Stimulated activated naive CD4-positive, alpha-beta T cell treated with Interleukin-2 at 50 U/mL for 16 hours (primary cell): ENCODE measurements around the gene BHLHA15.

Source experiments
- DNase-seq: peaks from one replicate; lab custom pipeline; 2025; lab: John Stamatoyannopoulos, UW

The BHLHA15 gene

DNA sequence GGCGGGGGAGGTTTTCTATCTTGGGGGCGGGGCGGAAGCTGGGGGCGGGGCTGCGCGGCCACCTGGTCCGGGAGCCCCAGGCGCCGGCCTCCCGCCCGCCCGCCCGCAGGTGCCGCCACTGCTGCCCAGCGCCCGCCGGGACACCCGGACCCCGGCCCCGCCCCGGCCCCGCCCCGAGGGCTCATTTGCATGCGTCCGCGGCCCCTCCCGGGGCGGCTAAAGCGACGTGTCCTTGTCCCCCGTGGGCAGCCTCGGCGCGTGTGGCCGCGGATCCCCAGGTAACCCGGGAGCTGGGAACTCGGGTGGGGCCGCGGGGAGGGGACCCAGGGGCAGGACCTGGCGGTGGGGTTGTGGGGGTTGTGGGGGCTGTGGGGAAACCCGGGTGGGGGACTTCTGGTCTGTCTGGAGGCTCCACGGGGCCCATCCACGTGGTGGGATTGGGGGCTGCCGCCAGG lies at the start of gene BHLHA15:
Gene BHLHA15 (plus strand): TSS at position 219 of the 455 bp plus-strand sequence. CDS start 871 bp downstream, outside the sequence.
- peak; percentile 11 for DNase-seq

- no peak for DNase-seq
Measured at GRCh38 chr7:98162758-98163157, 48.5 kb upstream of the BHLHA15 start.

- no peak for DNase-seq
Measured at GRCh38 chr7:98163269-98163668, 48.0 kb upstream of the BHLHA15 start.

GRCh38 chr7:98163704-98164494 lies 47.3 kb upstream of the BHLHA15 start:
- no peak for DNase-seq

DNA sequence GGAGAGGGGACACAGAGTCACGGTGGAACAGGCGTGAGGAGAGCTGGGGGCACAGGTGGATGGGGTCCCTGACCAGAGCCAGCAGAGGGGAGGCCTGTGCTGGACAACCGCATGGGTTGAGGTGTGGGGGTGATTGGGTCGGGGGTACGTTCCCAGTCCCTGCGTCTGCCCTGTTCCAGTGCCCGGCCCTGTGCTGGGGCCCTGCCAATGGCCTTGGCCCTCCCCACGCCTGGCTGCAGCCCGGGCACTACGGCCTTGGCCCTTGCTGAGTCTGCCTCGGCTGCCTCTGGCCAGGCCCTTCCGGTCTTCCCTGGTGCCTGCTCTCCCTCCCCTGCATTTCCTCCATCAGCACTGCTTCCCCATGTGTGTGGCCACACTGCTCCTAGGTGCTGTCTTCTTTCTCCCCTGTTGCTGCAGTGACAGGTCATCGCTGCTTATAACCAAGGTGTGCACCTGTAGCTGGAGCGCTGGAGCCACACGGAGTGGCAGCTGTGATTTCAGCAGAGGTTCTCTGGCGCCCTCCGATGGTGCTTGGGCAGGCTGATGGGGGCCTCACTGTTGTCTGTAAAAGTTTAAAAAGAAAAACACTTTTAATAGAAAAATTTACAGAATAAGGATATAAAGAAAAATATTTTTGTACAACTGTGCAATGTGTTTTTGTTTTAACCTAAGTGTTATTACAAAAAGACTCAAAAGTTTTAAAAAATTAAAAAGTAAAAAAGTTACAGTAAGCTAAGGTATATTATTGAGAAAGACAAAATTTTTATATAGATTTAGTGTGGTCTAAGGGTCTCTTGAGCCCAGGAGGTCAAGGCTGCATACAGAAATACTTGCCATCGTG lies 45.2 kb upstream of the BHLHA15 start:
- peak; percentile 9 for DNase-seq

DNA sequence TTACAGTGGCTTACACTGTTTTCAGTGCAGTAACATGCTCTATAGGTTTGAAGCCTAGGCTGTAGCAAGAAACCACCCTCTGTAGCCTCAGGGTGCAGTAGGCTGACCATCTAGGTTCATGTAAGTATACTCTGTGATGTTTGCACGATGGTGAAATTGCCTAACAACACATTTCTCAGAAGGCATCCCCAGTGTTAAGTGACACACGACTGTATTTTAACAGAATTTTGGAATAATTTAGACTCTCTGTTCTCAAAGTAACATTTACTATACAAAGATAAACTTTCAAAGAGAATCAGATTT lies 44.6 kb upstream of the BHLHA15 start:
- DNase-seq: no peak

GRCh38 chr7:98167653-98168052 lies 43.6 kb upstream of the BHLHA15 start:
- no peak for DNase-seq

DNA sequence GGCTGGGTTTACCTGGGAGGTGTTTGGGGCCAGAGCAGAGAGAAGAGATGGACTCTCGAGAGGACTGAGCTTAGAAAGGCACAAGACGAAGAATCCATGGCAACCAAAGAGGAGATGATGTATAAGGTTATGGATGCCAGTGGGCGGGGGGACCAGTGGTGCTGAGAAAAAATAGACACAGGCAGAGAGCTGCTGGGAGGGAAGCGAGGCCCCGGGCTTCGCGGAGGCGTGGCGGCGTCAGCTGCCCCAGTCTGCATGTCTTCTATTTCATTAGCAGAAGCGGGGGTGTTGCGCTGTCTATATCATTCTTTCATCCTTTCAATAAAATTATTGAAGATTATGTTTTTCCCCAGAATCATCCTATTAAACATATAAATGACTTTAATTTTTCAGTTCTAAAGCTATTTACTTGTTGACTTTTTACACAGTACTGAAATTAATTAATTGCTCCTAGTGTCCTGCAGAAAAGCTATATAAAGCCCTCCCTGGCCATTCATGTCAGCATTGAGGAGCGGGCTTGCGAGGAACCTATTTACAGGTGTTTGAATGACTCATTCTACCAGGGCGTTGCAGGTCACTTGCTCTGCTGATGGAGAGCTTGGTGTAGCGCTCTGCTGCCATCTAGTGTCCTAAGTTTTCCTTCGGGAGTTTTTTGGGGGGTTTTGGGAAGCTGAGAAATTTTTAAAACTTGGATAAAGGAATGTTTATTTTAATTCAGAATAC lies 42.9 kb upstream of the BHLHA15 start:
- peak; percentile 65 for DNase-seq

DNA sequence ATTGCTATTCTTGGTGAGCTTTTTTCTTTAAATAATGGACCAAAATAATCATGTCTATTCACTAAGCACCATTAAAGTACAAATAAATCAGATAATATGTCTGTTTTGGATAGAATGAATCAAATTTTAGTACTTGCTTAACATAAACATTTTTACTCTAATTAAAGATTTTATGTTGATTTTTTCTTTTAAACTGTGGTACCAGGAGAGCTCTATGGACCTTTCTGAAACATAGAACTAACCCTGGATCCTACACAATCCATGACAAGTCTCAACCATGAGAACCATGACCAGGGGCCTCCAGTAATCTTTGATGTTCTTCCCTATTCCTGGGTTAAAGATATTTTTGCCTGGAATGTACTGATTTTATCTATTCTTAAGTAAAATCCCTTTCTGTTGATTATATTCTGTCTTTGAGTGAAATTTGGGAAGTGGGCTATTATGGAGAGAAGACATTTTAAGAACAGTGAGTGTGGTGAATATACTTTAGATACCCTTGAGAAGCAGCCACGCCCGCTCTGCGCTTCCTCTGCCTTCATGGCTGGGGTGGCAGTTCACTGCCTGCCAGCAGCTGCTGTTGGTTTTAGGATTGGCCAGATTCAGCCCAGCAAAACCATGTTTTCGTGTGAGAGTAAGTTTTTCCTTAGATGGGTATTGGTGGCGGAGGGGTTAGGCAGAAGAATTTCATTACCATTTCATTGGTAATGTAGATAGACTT lies 42.2 kb upstream of the BHLHA15 start:
- no peak for DNase-seq

DNA sequence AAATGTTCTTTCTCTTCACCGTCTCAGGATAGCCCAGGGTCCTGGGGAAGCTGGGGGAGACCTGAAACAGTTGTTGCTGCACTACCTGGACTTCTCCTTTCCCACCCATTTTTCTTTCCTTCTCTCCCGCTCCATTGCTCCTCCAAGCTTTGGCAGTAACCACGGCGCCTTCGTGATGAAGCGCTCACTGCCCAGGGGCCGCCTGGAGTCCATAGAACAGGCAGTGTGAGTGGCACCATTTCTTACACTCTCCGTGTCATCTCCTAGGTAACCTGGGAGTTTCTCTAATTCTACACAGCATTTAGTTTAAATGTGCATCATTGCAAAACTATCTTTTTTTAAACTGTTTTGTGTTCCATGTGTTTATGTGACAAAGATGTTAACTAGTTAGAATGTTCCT lies 40.3 kb upstream of the BHLHA15 start:
- no peak for DNase-seq

GRCh38 chr7:98171449-98171848 lies 39.8 kb upstream of the BHLHA15 start:
- DNase-seq: no peak

GRCh38 chr7:98174334-98175259 lies 36.6 kb upstream of the BHLHA15 start:
- no peak for DNase-seq

DNA sequence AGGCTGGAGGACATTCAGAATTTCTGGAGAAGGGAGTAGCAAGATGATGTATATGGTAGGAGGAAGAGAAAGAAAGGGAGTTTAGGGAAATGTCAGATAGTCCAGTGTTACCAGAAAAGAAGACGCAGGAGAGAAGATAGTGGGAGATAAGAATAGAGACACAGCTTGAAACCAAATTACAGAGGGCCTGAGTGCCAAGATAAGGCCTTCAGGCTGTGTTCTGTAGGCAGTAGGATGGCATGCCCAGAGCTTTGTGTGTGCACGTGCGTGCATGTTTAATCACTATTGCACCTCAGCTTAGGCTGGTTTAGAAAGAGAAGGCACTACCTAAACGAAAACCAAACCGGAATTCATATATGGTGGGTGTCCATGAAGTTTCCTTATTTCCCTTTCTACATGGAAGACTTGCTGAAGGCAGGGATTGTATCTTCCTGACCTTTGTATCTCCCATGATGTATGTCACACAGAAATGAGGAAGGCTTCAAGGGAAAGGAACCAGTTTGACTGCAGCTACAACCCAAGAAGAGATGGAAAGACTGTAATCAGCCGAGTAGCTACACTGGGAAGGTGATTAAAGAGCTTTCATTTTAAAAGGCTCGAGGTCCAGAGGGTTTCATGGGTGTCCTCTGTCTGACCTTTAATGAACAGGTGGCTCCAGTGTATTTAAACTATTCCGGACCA lies 35.8 kb upstream of the BHLHA15 start:
- DNase-seq: no peak

- no peak for DNase-seq
Measured at GRCh38 chr7:98177553-98177952, 33.7 kb upstream of the BHLHA15 start.

DNA sequence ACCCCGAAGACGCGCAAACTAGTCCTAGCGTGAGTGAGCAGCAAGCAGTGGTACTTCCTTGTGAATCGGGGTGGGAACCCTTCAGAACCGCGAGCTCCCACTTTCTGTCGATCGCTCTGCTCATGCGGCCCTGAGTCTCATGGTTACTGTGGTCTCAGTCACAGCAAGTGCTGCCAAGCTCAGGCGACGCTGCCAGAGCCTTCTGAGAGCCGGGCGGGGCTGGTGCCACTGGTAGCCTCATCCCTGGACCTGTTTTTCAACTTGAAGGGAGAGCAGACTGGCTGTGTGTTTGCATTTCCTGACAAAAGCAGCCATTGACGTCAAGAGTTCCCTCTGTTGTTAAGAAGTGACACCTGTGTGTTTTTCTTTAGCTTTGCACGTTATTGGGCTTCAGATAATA lies 32.9 kb upstream of the BHLHA15 start:
- no peak for DNase-seq

DNA sequence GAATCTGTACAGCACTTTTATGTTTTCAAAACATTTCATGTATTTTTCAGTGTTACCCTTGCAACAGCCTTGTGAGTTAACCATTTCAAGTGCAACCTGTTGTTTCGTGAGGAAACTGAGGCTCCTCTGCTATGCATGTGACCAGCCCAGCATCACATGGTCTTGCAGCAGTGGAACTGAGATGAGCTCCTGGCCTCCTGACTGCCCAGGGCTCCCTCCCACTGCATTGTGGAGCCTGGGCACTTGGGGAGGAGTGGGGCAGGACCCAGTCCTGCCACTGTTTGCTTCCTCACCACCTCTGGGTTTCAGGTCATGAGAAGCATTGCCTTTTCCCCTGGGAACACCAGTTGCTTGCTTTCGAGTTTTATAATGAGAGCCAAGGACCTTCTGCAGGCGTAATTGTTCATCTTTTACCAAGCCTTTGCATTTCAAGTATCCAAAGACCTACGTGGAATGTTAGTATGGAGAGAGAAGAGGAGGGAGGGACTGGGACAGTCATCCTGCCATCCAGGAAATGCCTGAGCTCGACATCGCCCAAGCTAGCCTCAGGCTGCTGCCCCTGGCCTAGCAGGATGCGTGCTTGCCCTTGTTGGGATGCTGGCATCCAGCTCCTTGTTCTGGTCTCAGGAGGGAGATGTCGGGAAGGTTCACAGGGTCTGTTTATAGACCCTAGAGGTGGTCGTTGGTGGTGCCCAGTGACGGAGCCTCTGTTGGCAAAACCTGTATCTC lies 32.3 kb upstream of the BHLHA15 start:
- no peak for DNase-seq

DNA sequence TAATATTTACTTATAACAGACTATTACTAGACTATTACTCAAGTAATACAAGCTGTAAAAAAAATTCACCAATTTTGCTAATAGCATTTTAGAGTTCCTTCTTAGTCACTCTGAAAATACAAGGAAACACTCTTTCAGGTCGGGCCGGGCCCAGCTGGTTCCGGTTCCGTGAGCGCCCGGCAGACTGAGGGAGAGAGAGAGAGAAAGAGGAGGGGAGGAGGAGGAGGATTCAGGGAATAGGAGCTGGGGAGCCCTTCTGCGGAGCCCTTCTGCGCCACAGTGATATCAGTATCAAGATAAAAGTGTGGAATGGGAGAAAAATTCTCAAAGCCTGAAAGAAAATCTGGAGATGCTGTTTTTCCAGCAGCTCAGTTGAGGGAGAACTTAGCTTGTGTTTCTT lies 30.5 kb upstream of the BHLHA15 start:
- no peak for DNase-seq

- no peak for DNase-seq
Measured at GRCh38 chr7:98185101-98185500, 26.1 kb upstream of the BHLHA15 start.

GRCh38 chr7:98186452-98187137 lies 24.6 kb upstream of the BHLHA15 start:
- DNase-seq: no peak
